ENCODE measurements around the gene CBLN3. TPM values are rescaled to one million over a fixed set of nuclear protein-coding genes. Genes with fewer than 3 reads are reported as not detected.

The CBLN3 gene
- total RNA-seq, 1 experiment from 2014 or later, result 0.94 TPM

GRCh38 chr14:24379907-24380730 is 49.3 kb downstream of the CBLN3 start:
- CTCF ChIA-PET, result interaction anchor here (0.9 to 6.8 kb wide), 5 partner anchors 8 to 138 kb away, joined by 3 to 55 read pairs (median 3); partner anchors contain the start of genes CBLN3, KHNYN and NYNRIN
- POLR2A ChIA-PET, result interaction anchor here (0.6 kb wide), 1 partner anchor 12 kb away, joined by 3 read pairs; the partner anchor contains the start of gene NFATC4
- ATAC-seq (no peak), DNase-seq (ENCODE audit: low spot score) (no peak)
- TF ChIP-seq ZNF423 (CRISPR knock-in tag; IDR thresholded peaks at IDR 0.05), result no peak
- TF ChIP-seq NFATC4 (CRISPR knock-in tag; IDR thresholded peaks at IDR 0.05), result no peak
- no peak for TF ChIP-seq ESRRA (CRISPR knock-in tag; IDR thresholded peaks at IDR 0.05; ENCODE audit: borderline replicate concordance)
- no peak for TF ChIP-seq ZNF425 (CRISPR knock-in tag; conservative IDR thresholded peaks at IDR 0.05)
- no peak for TF ChIP-seq STAT6 (CRISPR knock-in tag; conservative IDR thresholded peaks at IDR 0.05; ENCODE audit: low read depth)
- no peak for TF ChIP-seq JAZF1 (CRISPR knock-in tag; IDR thresholded peaks at IDR 0.05)
- TF ChIP-seq NR3C1 (CRISPR knock-in tag; conservative IDR thresholded peaks at IDR 0.05; ENCODE audit: low read depth), result no peak
- no peak for TF ChIP-seq CDX4 (CRISPR knock-in tag; IDR thresholded peaks at IDR 0.05; ENCODE audit: borderline replicate concordance)
- no peak for TF ChIP-seq HMGA2 (CRISPR knock-in tag; IDR thresholded peaks at IDR 0.05)
- TF ChIP-seq KAT7 (CRISPR knock-in tag; IDR thresholded peaks at IDR 0.05; ENCODE audit: borderline replicate concordance), result no peak
- TF ChIP-seq JUN (CRISPR knock-in tag; IDR thresholded peaks at IDR 0.05), result no peak
- TF ChIP-seq CTCF (IDR thresholded peaks at IDR 0.05), result no peak
- H3K27ac Mint-ChIP-seq, result no peak overlapping the region
- peaks cover 42% of the 10 kb centered on the region for H3K4me1 Mint-ChIP-seq
- H3K27me3 Mint-ChIP-seq (ENCODE audit: low read depth), result no peaks in the 10 kb centered on the region; the same call in 1 of the 2 replicates
- no peak overlapping the region for H3K4me3 Mint-ChIP-seq
- H3K9me3 Mint-ChIP-seq, result no peaks in the 10 kb centered on the region
- H3K36me3 Mint-ChIP-seq, result no peaks in the 10 kb centered on the region

- ChIA-PET POLR2A (no interaction called here), CTCF (interaction anchor here (1.0 to 6.8 kb wide), 6 partner anchors 16 to 71 kb away, joined by 3 to 55 read pairs (median 5); partner anchors contain the start of genes CBLN3, KHNYN and NYNRIN)
- no peak overlapping the region for H3K4me3 Mint-ChIP-seq
- no peaks in the 10 kb centered on the region for H3K9me3 Mint-ChIP-seq
- no peak overlapping the region for H3K27ac Mint-ChIP-seq
- ATAC-seq (no peak), DNase-seq (ENCODE audit: low spot score) (no peak)
- H3K4me1 Mint-ChIP-seq, result peaks cover 42% of the 10 kb centered on the region
- TF ChIP-seq NR3C1 (CRISPR knock-in tag; conservative IDR thresholded peaks at IDR 0.05; ENCODE audit: low read depth) (no peak), PREB (CRISPR knock-in tag; IDR thresholded peaks at IDR 0.05; ENCODE audit: borderline replicate concordance) (0 out of 2 replicates have a peak, but pooled peaks have one; percentile 17), ZNF121 (CRISPR knock-in tag; IDR thresholded peaks at IDR 0.05) (peak; percentile 69; the same call in 1 of the 2 replicates)
- H3K27me3 Mint-ChIP-seq (ENCODE audit: low read depth), result no peaks in the 10 kb centered on the region; the same call in 1 of the 2 replicates
- H3K36me3 Mint-ChIP-seq, result no peaks in the 10 kb centered on the region
These were observed 50.2 kb downstream of the CBLN3 start for GRCh38 chr14:24378981-24379906.
